DOHH2 (cell line): ENCODE data around the gene GDNF.

Source experiments
- CTCF ChIP-seq: fragments of 200-600 bp; sonication (generic); IDR thresholded peaks from one replicate; pipeline ENCODE4 v1.5.1; 2014; ENCODE audit warnings: antibody characterized with exemption, mild to moderate bottlenecking, low read depth, low read length; ENCODE audit not compliant: poor library complexity, severe bottlenecking
- EZH2phosphoT487 ChIP-seq: fragments of 200-600 bp; sonication (generic); IDR thresholded peaks from 2 replicates; pipeline ENCODE4 v1.6.1; 2017; ENCODE audit warnings: borderline replicate concordance, mild to moderate bottlenecking, antibody characterized with exemption, low read length, moderate library complexity, mixed read lengths

GRCh38 chr5:37768371-37768770 lies 71.5 kb downstream of the GDNF start:
- TF ChIP-seq CTCF (no peak), EZH2phosphoT487 (no peak)
